Measurements from ENCODE around the gene SERPINB12. TPM values are rescaled to one million over a fixed set of nuclear protein-coding genes. Genes with fewer than 3 reads are reported as not detected.
A peak's percentile ranks its signal among the peaks of the same experiment; 100 is the strongest.

The SERPINB12 gene
- total and polyA plus RNA-seq, 2 experiments from 2014 or later, result not detected

DNA sequence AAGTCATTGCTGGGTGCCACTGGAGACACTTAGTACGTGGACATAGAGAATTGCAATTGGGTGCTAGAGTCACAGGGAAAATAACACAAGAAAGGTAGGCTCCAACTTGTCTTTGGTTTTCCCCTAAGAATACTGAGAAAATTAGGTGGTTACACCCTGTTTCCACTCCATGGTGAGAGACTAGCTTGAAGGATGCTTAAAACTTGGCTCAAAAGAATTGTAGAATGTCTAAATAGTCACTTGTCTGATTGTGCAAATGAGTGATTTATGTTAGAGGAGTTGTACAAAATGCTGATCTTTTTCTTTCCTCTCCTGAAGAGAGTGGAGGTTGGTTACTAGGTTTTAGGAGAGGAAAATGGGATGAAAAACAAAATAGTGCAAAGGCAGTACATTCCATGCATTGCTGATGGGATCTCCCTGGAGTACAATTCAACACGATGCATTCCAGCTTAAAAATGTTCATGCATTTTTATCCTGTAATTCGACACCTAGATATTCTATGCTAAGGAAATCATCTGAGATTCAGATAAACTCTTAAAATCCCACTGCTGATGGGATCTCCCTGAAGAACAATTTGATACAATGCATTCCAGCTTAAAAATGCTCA lies 2.2 kb upstream of the SERPINB12 start:
- WGBS, 2 experiments (ENCODE audit: low coverage in 1 of 2, low lambda C conversion rate in 2 of 2, missing lambda C conversion rate in 2 of 2), result 44 to 46% methylated on average over 3 of the region's 3 CpGs
- no peaks in the 10 kb centered on the region for H3K9me2 ChIP-seq (ENCODE audit: insufficient read depth)
- H3K36me3 ChIP-seq (ENCODE audit: low read depth), result no peaks in the 10 kb centered on the region
- H3K4me1 ChIP-seq (ENCODE audit: insufficient read depth), result peaks cover 17% of the 10 kb centered on the region
- in situ Hi-C loops (cut with MboI), result no loop called here
- DNase-seq, result peak; percentile 47
- H3K27ac ChIP-seq, result no peak overlapping the region
- peak overlapping the region; percentile 53 for H3K4me2 ChIP-seq (ENCODE audit: unreplicated experiment)
- no peak overlapping the region for H3K9ac ChIP-seq
- TF ChIP-seq EZH2phosphoT487 (IDR thresholded peaks at IDR 0.05; ENCODE audit: insufficient read depth, low read depth) (no peak), EZH2 (IDR thresholded peaks at IDR 0.05; ENCODE audit: insufficient read depth, poor library complexity, severe bottlenecking) (no peak)
- H3F3A ChIP-seq (ENCODE audit: insufficient read depth), result no peaks in the 10 kb centered on the region
- peak overlapping the region; percentile 18; the same call in 1 of the 2 replicates for H2AFZ ChIP-seq
- H3K9me3 ChIP-seq (ENCODE audit: low read depth), result no peaks in the 10 kb centered on the region
- no peaks in the 10 kb centered on the region for H3K27me3 ChIP-seq (replicated peaks; ENCODE audit: insufficient read depth)
- H3K79me2 ChIP-seq (ENCODE audit: insufficient read depth), result no peaks in the 10 kb centered on the region
- H4K20me1 ChIP-seq (ENCODE audit: insufficient read depth), result no peaks in the 10 kb centered on the region
- H3K4me3 ChIP-seq, result peak overlapping the region; percentile 3; the same call in 1 of the 2 replicates

GRCh38 chr18:63544017-63544416 lies 1.8 kb downstream of the SERPINB12 start:
- H3K27me3 ChIP-seq (replicated peaks; ENCODE audit: insufficient read depth), result no peaks in the 10 kb centered on the region
- H3K9me2 ChIP-seq (ENCODE audit: insufficient read depth), result no peaks in the 10 kb centered on the region
- H3K4me3 ChIP-seq, result no peak overlapping the region
- H3K4me1 ChIP-seq (ENCODE audit: insufficient read depth), result peaks cover 23% of the 10 kb centered on the region
- H3K9me3 ChIP-seq (ENCODE audit: low read depth), result no peaks in the 10 kb centered on the region
- H3K79me2 ChIP-seq (ENCODE audit: insufficient read depth), result no peaks in the 10 kb centered on the region
- in situ Hi-C loops (cut with MboI), result no loop called here
- H3K4me2 ChIP-seq (ENCODE audit: unreplicated experiment), result no peak overlapping the region
- H3K36me3 ChIP-seq (ENCODE audit: low read depth), result no peaks in the 10 kb centered on the region
- no peak overlapping the region for H3K27ac ChIP-seq
- no peak overlapping the region for H2AFZ ChIP-seq
- no peak for TF ChIP-seq EZH2 (IDR thresholded peaks at IDR 0.05; ENCODE audit: insufficient read depth, poor library complexity, severe bottlenecking)
- TF ChIP-seq EZH2phosphoT487 (IDR thresholded peaks at IDR 0.05; ENCODE audit: insufficient read depth, low read depth), result no peak
- 43 to 44% methylated on average over 2 of the region's 2 CpGs for WGBS, 2 experiments (ENCODE audit: low coverage in 1 of 2, low lambda C conversion rate in 2 of 2, missing lambda C conversion rate in 2 of 2)
- no peaks in the 10 kb centered on the region for H4K20me1 ChIP-seq (ENCODE audit: insufficient read depth)
- no peaks in the 10 kb centered on the region for H3F3A ChIP-seq (ENCODE audit: insufficient read depth)
- DNase-seq, result no peak
- H3K9ac ChIP-seq, result no peak overlapping the region

- Histone ChIP-seq H3K36me3 (ENCODE audit: low read depth) (no peaks in the 10 kb centered on the region), H3K27ac (no peak overlapping the region), H3K4me1 (ENCODE audit: insufficient read depth) (peaks cover 17% of the 10 kb centered on the region), H3K9ac (no peak overlapping the region), H4K20me1 (ENCODE audit: insufficient read depth) (no peaks in the 10 kb centered on the region), H3K9me3 (ENCODE audit: low read depth) (no peaks in the 10 kb centered on the region), H2AFZ (peak overlapping the region; percentile 29; the same call in 1 of the 2 replicates), H3F3A (ENCODE audit: insufficient read depth) (no peaks in the 10 kb centered on the region), H3K9me2 (ENCODE audit: insufficient read depth) (no peaks in the 10 kb centered on the region), H3K4me3 (no peak overlapping the region), H3K27me3 (replicated peaks; ENCODE audit: insufficient read depth) (no peaks in the 10 kb centered on the region), H3K79me2 (ENCODE audit: insufficient read depth) (no peaks in the 10 kb centered on the region), H3K4me2 (ENCODE audit: unreplicated experiment) (no peak overlapping the region)
- DNase-seq, result peak; percentile 9
- TF ChIP-seq EZH2phosphoT487 (IDR thresholded peaks at IDR 0.05; ENCODE audit: insufficient read depth, low read depth), result no peak
- TF ChIP-seq EZH2 (IDR thresholded peaks at IDR 0.05; ENCODE audit: insufficient read depth, poor library complexity, severe bottlenecking), result no peak
- 19 to 31% methylated on average over 3 of the region's 3 CpGs for WGBS, 2 experiments (ENCODE audit: low coverage in 1 of 2, low lambda C conversion rate in 2 of 2, missing lambda C conversion rate in 2 of 2)
- in situ Hi-C loops (cut with MboI), result no loop called here
These were observed 2.8 kb downstream of the SERPINB12 start for GRCh38 chr18:63545000-63545399.

DNA sequence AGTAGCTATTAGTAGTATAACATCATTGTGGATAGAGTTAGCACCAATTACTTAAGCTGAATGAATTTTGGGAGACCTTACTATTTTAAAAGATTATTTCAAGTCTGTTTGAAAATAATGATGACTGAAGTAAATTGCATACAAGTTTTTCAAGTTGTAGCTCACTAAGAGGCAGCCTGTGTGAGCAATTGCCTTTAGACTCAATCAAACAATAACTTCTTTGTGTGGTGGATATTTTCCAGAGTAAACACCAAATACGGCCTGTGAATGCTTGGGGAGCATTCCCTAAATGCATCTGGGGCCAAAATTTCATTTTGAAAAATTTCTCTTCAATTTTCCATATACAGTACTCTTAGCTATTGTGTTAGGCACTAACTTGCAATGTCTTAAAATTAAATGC lies 7.9 kb downstream of the SERPINB12 start:
- no peaks in the 10 kb centered on the region for H3K27me3 ChIP-seq (replicated peaks; ENCODE audit: insufficient read depth)

More for the DNA sequence above, 7.9 kb downstream of the SERPINB12 start:
- no peak overlapping the region for H3K4me2 ChIP-seq (ENCODE audit: unreplicated experiment)
- no peak for DNase-seq
- H3K79me2 ChIP-seq (ENCODE audit: insufficient read depth), result no peaks in the 10 kb centered on the region
- no peaks in the 10 kb centered on the region for H3K9me2 ChIP-seq (ENCODE audit: insufficient read depth)
- 80% methylated on average over 1 of the region's 1 CpG for WGBS, 2 experiments (ENCODE audit: low coverage in 1 of 2, low lambda C conversion rate in 2 of 2, missing lambda C conversion rate in 2 of 2)
- H4K20me1 ChIP-seq (ENCODE audit: insufficient read depth), result no peaks in the 10 kb centered on the region
- in situ Hi-C loops (cut with MboI), result no loop called here
- no peak overlapping the region for H3K9ac ChIP-seq
- no peak overlapping the region for H3K4me3 ChIP-seq
- H2AFZ ChIP-seq, result no peak overlapping the region
- H3F3A ChIP-seq (ENCODE audit: insufficient read depth), result peaks cover 34% of the 10 kb centered on the region
- H3K27ac ChIP-seq, result no peak overlapping the region
- H3K36me3 ChIP-seq (ENCODE audit: low read depth), result no peaks in the 10 kb centered on the region
- H3K4me1 ChIP-seq (ENCODE audit: insufficient read depth), result peaks cover 30% of the 10 kb centered on the region
- no peak for TF ChIP-seq EZH2phosphoT487 (IDR thresholded peaks at IDR 0.05; ENCODE audit: insufficient read depth, low read depth)
- TF ChIP-seq EZH2 (IDR thresholded peaks at IDR 0.05; ENCODE audit: insufficient read depth, poor library complexity, severe bottlenecking), result no peak
- no peaks in the 10 kb centered on the region for H3K9me3 ChIP-seq (ENCODE audit: low read depth)

All from GM23248 (cell line).